WTC11 (cell line): ENCODE results near the gene SLC25A22. TPM values are rescaled to one million over a fixed set of nuclear protein-coding genes. Genes with fewer than 3 reads are reported as not detected.

Source experiments
- CBFB ChIP-seq: sonication (generic); formaldehyde crosslinking; IDR thresholded peaks from 2 replicates; pipeline ENCODE4 v1.8.1; 2022; ENCODE audit warnings: mild to moderate bottlenecking, low read depth, missing genetic modification reagents
- CREB1 ChIP-seq: sonication (generic); formaldehyde crosslinking; IDR thresholded peaks from 2 replicates; pipeline ENCODE4 v1.8.0; 2023; ENCODE audit warnings: mild to moderate bottlenecking, missing genetic modification reagents
- EMX1 ChIP-seq: fragments of 250-450 bp; sonication (Bioruptor Pico); IDR thresholded peaks from 2 replicates; pipeline ENCODE4 v1.8.0; 2021; ENCODE audit warnings: mild to moderate bottlenecking
- FOXJ3 ChIP-seq: sonication (generic); formaldehyde crosslinking; IDR thresholded peaks from 2 replicates; pipeline ENCODE4 v1.9.0; 2021; ENCODE audit warnings: missing genetic modification reagents, mild to moderate bottlenecking, borderline replicate concordance
- FOXK1 ChIP-seq: sonication (generic); formaldehyde crosslinking; IDR thresholded peaks from 2 replicates; pipeline ENCODE4 v1.8.0; 2022; ENCODE audit warnings: mild to moderate bottlenecking, moderate library complexity, missing genetic modification reagents
- FOXP1 ChIP-seq: sonication (generic); formaldehyde crosslinking; IDR thresholded peaks from 2 replicates; pipeline ENCODE4 v1.8.0; 2022; ENCODE audit warnings: missing genetic modification reagents, mild to moderate bottlenecking, moderate library complexity, borderline replicate concordance
- FOXP4 ChIP-seq: sonication (generic); formaldehyde crosslinking; IDR thresholded peaks from 2 replicates; pipeline ENCODE4 v1.8.0; 2022; ENCODE audit warnings: mild to moderate bottlenecking, missing genetic modification reagents
- GABPB1 ChIP-seq: sonication (generic); formaldehyde crosslinking; IDR thresholded peaks from 2 replicates; pipeline ENCODE4 v1.8.1; 2023; ENCODE audit warnings: mild to moderate bottlenecking, missing genetic modification reagents
- GRHL2 ChIP-seq: fragments of 250-450 bp; sonication (Bioruptor Pico); IDR thresholded peaks from 2 replicates; pipeline ENCODE4 v1.8.0; 2022; ENCODE audit warnings: mild to moderate bottlenecking, moderate library complexity; ENCODE audit not compliant: insufficient replicate concordance, severe bottlenecking
- JAZF1 ChIP-seq: fragments of 250-450 bp; sonication (Bioruptor Pico); IDR thresholded peaks from 2 replicates; pipeline ENCODE4 v1.9.0; 2021; ENCODE audit warnings: moderate library complexity, mild to moderate bottlenecking, inconsistent platforms
- MAX ChIP-seq: sonication (generic); formaldehyde crosslinking; IDR thresholded peaks from 2 replicates; pipeline ENCODE4 v1.8.0; 2022; ENCODE audit warnings: mild to moderate bottlenecking, missing genetic modification reagents
- MLX ChIP-seq: sonication (generic); formaldehyde crosslinking; IDR thresholded peaks from 2 replicates; pipeline ENCODE4 v1.8.1; 2023; ENCODE audit warnings: mild to moderate bottlenecking, missing genetic modification reagents, moderate library complexity
- MYBL2 ChIP-seq: sonication (generic); formaldehyde crosslinking; IDR thresholded peaks from 2 replicates; pipeline ENCODE4 v1.8.1; 2023; ENCODE audit warnings: mild to moderate bottlenecking, moderate library complexity, missing genetic modification reagents
- NR1H2 ChIP-seq: sonication (generic); formaldehyde crosslinking; IDR thresholded peaks from 2 replicates; pipeline ENCODE4 v1.9.0; 2021; ENCODE audit warnings: mild to moderate bottlenecking, moderate library complexity, missing genetic modification reagents
- NR2C2 ChIP-seq: sonication (generic); formaldehyde crosslinking; IDR thresholded peaks from 2 replicates; pipeline ENCODE4 v1.8.0; 2022; ENCODE audit warnings: mild to moderate bottlenecking, missing genetic modification reagents
- PRRX2 ChIP-seq: fragments of 250-450 bp; sonication (Bioruptor Pico); IDR thresholded peaks from 2 replicates; pipeline ENCODE4 v1.8.0; 2021; ENCODE audit warnings: mild to moderate bottlenecking
- TCF7 ChIP-seq: sonication (generic); formaldehyde crosslinking; IDR thresholded peaks from 2 replicates; pipeline ENCODE4 v1.8.0; 2022; ENCODE audit warnings: mild to moderate bottlenecking, low read depth, missing genetic modification reagents, moderate library complexity
- ZNF121 ChIP-seq: sonication (generic); formaldehyde crosslinking; IDR thresholded peaks from 2 replicates; pipeline ENCODE4 v1.8.0; 2023; ENCODE audit warnings: missing genetic modification reagents
- ZNF281 ChIP-seq: sonication (generic); formaldehyde crosslinking; IDR thresholded peaks from 2 replicates; pipeline ENCODE4 v1.8.0; 2023; ENCODE audit warnings: mild to moderate bottlenecking, missing genetic modification reagents
- ZNF317 ChIP-seq: sonication (generic); formaldehyde crosslinking; IDR thresholded peaks from 2 replicates; pipeline ENCODE4 v1.8.1; 2023; ENCODE audit warnings: low read depth, mild to moderate bottlenecking, moderate library complexity, missing genetic modification reagents, borderline replicate concordance
- total RNA-seq: library from RNA; stranded (reverse); gene quantifications from 3 replicates; pipeline ENCODE4 v1.2.3, GENCODE V29; 2021
- TF ChIP-seq, protein P1 (sequence below): fragments of 250-450 bp; sonication (Bioruptor Pico); IDR thresholded peaks from 2 replicates; pipeline ENCODE4 v1.9.0; 2021; ENCODE audit warnings: mild to moderate bottlenecking
- TF ChIP-seq, protein P2 (sequence below): sonication (generic); formaldehyde crosslinking; IDR thresholded peaks from 2 replicates; pipeline ENCODE4 v1.8.0; 2022; ENCODE audit warnings: missing genetic modification reagents
- TF ChIP-seq, protein P3 (sequence below): sonication (generic); formaldehyde crosslinking; IDR thresholded peaks from 2 replicates; pipeline ENCODE4 v1.8.1; 2022; ENCODE audit warnings: low read depth, mild to moderate bottlenecking, moderate library complexity, missing genetic modification reagents, borderline replicate concordance

SLC25A22 gene
- total RNA-seq, 1 experiment from 2014 or later, result 44.8 TPM

DNA sequence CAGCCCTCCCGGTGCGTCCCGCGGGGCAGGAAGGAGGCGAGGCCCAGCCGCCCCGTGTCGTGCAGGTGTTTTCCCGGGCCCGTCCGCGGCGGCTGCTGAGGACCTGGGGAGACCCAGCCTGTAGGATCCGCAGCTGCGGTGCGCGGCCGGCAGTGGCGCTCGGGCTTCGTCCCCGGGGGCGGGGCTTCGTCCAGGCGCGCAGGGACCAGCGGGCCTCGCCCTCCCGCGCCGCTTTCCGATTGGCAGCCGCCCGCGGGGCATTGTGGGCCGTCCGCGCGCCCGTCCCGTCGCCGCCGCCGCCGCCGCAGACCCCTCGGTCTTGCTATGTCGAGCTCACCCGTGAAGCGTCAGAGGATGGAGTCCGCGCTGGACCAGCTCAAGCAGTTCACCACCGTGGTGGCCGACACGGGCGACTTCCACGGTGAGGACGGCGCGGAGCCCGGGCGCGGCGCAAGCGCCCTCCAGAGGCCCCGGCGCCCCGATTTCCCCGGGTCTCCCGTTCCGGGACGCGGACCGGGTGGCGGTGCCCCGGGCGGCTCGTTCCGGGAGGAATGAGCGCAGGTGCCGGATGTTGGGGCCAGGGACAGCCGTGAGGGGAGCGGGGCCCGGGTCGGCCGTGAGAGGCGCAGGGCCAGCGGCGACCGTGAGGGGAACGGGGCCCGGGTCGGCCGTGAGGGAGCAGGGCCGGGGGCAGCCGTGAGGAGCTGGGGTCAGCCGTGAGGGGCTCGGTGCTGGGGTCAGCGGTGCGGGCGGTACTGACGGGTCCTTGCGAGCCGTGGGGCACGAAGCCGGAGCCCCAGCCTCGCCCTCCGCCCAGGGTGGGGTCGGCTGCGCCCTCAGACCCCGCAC is 50.7 kb downstream of the SLC25A22 start, which contains the start of gene TALDO1 (continued):
- TF ChIP-seq CREB1 (CRISPR knock-in tag), result 0 out of 2 replicates have a peak, but pooled peaks have one; percentile 46
- peak; percentile 40; the same call in 1 of the 2 replicates for TF ChIP-seq TCF7 (CRISPR knock-in tag)
- 0 out of 2 replicates have a peak, but pooled peaks have one; percentile 27 for TF ChIP-seq ZNF317
- no peak for TF ChIP-seq FOXJ3 (CRISPR knock-in tag)
- TF ChIP-seq ZNF121 (CRISPR knock-in tag), result no peak
- TF ChIP-seq PRRX2 (CRISPR knock-in tag), result no peak
- peak; percentile 75 for TF ChIP-seq FOXP1 (CRISPR knock-in tag)
- TF ChIP-seq, protein P1, sequence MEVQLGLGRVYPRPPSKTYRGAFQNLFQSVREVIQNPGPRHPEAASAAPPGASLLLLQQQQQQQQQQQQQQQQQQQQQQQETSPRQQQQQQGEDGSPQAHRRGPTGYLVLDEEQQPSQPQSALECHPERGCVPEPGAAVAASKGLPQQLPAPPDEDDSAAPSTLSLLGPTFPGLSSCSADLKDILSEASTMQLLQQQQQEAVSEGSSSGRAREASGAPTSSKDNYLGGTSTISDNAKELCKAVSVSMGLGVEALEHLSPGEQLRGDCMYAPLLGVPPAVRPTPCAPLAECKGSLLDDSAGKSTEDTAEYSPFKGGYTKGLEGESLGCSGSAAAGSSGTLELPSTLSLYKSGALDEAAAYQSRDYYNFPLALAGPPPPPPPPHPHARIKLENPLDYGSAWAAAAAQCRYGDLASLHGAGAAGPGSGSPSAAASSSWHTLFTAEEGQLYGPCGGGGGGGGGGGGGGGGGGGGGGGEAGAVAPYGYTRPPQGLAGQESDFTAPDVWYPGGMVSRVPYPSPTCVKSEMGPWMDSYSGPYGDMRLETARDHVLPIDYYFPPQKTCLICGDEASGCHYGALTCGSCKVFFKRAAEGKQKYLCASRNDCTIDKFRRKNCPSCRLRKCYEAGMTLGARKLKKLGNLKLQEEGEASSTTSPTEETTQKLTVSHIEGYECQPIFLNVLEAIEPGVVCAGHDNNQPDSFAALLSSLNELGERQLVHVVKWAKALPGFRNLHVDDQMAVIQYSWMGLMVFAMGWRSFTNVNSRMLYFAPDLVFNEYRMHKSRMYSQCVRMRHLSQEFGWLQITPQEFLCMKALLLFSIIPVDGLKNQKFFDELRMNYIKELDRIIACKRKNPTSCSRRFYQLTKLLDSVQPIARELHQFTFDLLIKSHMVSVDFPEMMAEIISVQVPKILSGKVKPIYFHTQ (CRISPR knock-in tag), result no peak
- no peak for TF ChIP-seq NR2C2 (CRISPR knock-in tag)
- peak; percentile 47; the same call in 1 of the 2 replicates for TF ChIP-seq MYBL2
- TF ChIP-seq, protein P2, sequence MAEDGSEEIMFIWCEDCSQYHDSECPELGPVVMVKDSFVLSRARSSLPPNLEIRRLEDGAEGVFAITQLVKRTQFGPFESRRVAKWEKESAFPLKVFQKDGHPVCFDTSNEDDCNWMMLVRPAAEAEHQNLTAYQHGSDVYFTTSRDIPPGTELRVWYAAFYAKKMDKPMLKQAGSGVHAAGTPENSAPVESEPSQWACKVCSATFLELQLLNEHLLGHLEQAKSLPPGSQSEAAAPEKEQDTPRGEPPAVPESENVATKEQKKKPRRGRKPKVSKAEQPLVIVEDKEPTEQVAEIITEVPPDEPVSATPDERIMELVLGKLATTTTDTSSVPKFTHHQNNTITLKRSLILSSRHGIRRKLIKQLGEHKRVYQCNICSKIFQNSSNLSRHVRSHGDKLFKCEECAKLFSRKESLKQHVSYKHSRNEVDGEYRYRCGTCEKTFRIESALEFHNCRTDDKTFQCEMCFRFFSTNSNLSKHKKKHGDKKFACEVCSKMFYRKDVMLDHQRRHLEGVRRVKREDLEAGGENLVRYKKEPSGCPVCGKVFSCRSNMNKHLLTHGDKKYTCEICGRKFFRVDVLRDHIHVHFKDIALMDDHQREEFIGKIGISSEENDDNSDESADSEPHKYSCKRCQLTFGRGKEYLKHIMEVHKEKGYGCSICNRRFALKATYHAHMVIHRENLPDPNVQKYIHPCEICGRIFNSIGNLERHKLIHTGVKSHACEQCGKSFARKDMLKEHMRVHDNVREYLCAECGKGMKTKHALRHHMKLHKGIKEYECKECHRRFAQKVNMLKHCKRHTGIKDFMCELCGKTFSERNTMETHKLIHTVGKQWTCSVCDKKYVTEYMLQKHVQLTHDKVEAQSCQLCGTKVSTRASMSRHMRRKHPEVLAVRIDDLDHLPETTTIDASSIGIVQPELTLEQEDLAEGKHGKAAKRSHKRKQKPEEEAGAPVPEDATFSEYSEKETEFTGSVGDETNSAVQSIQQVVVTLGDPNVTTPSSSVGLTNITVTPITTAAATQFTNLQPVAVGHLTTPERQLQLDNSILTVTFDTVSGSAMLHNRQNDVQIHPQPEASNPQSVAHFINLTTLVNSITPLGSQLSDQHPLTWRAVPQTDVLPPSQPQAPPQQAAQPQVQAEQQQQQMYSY, result no peak
- no peak for TF ChIP-seq EMX1 (CRISPR knock-in tag)
- TF ChIP-seq CBFB (CRISPR knock-in tag), result no peak
- no peak for TF ChIP-seq GRHL2 (CRISPR knock-in tag)
- 0 out of 2 replicates have a peak, but pooled peaks have one; percentile 55 for TF ChIP-seq MLX
- TF ChIP-seq NR1H2 (CRISPR knock-in tag), result no peak
- TF ChIP-seq, protein P3, sequence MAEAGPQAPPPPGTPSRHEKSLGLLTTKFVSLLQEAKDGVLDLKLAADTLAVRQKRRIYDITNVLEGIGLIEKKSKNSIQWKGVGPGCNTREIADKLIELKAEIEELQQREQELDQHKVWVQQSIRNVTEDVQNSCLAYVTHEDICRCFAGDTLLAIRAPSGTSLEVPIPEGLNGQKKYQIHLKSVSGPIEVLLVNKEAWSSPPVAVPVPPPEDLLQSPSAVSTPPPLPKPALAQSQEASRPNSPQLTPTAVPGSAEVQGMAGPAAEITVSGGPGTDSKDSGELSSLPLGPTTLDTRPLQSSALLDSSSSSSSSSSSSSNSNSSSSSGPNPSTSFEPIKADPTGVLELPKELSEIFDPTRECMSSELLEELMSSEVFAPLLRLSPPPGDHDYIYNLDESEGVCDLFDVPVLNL, result no peak; the same call in 1 of the 2 replicates
- no peak for TF ChIP-seq JAZF1 (CRISPR knock-in tag)
- TF ChIP-seq FOXP4 (CRISPR knock-in tag), result peak; percentile 77
- TF ChIP-seq FOXK1, result peak; percentile 86
- TF ChIP-seq MAX (CRISPR knock-in tag), result peak; percentile 71
- TF ChIP-seq ZNF281, result no peak
- TF ChIP-seq GABPB1, result peak; percentile 22
